ENCODE results near the gene LOXL1. TPM values are rescaled to one million over a fixed set of nuclear protein-coding genes. Genes with fewer than 3 reads are reported as not detected.

Gene LOXL1
- total RNA-seq, 5 donors from 2014 or later (not counting 1 experiment from before 2014, with no cell fraction given), result 1.4 to 4.8 (median 1.6) TPM

DNA sequence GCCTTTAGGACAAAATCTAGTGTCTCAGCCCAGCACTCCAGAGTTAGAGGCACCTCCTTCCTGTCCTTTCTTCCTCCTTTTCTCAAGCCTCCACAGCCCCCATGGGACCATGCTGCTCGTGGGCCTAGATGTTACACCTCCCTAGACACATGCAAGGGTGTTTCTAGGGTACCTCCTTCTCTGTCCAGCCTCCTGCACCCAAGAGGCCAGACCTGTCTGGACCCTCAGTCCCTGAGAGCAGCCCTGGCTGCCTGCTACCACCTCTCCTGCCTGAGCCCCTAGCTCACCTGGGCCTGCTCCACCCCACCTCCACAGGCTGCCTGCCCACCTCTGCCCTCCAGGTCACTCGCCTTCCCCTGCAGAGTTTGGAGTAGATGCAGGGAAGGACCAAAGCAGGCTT lies 5.2 kb downstream of the LOXL1 start:
- H3K36me3 ChIP-seq (ENCODE audit: control insufficient read depth in 2 of 2, extremely low read depth in 1 of 2, insufficient read depth in 1 of 2, low read length in 1 of 2), result no peaks in the 10 kb centered on the region
- no peak for ATAC-seq (replicated peaks in 1 of 4)
- 43% methylated on average over 1 of the region's 2 CpGs for WGBS (ENCODE audit: insufficient coverage)
- H3K27ac Mint-ChIP-seq, result peak overlapping the region in 1 of 2 donors; percentile 69
- no peaks in the 10 kb centered on the region for H3K9me3 ChIP-seq
- POLR2A ChIA-PET, result no interaction called here
- peaks cover 0 to 7% of the 10 kb centered on the region in 2 experiments for H3K27me3 ChIP-seq (replicated peaks in 1 of 2; ENCODE audit: control insufficient read depth in 2 of 2, extremely low read depth in 1 of 2, insufficient read depth in 2 of 2, low read length in 1 of 2)
- CTCF ChIA-PET, result no interaction called here
- peaks cover 22 to 46% (median 24%) of the 10 kb centered on the region in 3 donors for H3K4me1 Mint-ChIP-seq
- no peak overlapping the region for H3K4me3 Mint-ChIP-seq
- no peak overlapping the region for H3K27ac ChIP-seq (ENCODE audit: low read length)
- no peaks in the 10 kb centered on the region for H3K36me3 Mint-ChIP-seq
- H3K9me3 Mint-ChIP-seq, result no peaks in the 10 kb centered on the region
- DNase-seq, result no peak
- no peaks in the 10 kb centered on the region for H3K27me3 Mint-ChIP-seq
- peaks cover 3 to 28% of the 10 kb centered on the region in 2 experiments for H3K4me1 ChIP-seq (ENCODE audit: control insufficient read depth in 1 of 2, extremely low read depth in 1 of 2, insufficient read depth in 2 of 2, low read length in 2 of 2)
- no peak overlapping the region for H3K4me3 ChIP-seq (ENCODE audit: control insufficient read depth in 1 of 2, extremely low read depth in 1 of 2, low read length in 1 of 2)

DNA sequence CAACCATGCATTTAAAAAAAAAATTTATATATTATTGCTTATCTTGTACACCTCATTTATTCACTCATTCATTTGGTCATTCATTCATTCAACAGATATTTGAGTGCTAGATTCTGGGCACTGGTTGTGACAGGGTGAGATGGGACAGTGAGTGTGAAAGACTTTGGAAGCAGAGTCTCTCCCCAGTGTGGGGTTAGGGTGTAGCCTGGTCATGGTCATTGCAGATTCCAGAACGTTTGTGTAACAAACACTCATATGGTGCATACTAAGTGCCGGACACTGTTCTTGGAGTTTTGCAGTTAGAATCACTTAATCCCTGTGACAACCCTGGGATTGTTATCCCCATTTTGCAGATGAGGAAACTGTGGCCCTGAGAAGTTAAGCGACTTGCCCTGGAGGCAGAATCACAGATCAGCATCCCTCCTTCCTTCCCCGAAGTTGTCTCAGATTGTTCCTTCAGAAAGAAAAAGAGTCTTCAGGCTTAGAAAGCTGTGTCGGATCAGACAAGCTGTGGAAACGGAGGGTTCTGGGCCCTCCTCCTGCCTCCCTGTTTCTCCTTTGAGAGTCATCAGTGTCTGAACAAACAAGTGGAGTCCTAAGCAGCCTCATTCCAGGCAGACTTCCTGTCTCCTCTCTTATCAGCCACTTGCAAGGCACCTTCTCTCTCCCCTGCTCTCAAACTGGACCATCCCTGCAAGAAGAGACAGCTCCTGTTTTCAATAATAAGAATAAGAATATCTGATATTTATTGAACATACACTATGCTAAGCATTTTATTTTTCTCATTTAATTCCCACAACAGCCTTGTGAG lies 6.3 kb downstream of the LOXL1 start:
- H3K27me3 Mint-ChIP-seq, result no peaks in the 10 kb centered on the region
- H3K27ac ChIP-seq (ENCODE audit: low read length), result no peak overlapping the region
- no peak overlapping the region for H3K4me3 ChIP-seq (ENCODE audit: control insufficient read depth in 1 of 2, extremely low read depth in 1 of 2, low read length in 1 of 2)
- ATAC-seq (replicated peaks in 1 of 4) (no peak), DNase-seq (no peak)
- peak overlapping the region in 1 of 2 donors; percentile 41 for H3K27ac Mint-ChIP-seq
- no peaks in the 10 kb centered on the region for H3K9me3 ChIP-seq
- 81% methylated on average over 5 of the region's 6 CpGs for WGBS (ENCODE audit: insufficient coverage)
- H3K4me1 ChIP-seq (ENCODE audit: control insufficient read depth in 1 of 2, extremely low read depth in 1 of 2, insufficient read depth in 2 of 2, low read length in 2 of 2), result peaks cover 3 to 21% of the 10 kb centered on the region in 2 experiments
- H3K9me3 Mint-ChIP-seq, result no peaks in the 10 kb centered on the region
- CTCF ChIA-PET, result interaction anchor here (0.5 to 0.6 kb wide), 2 partner anchors 18 to 33 kb away, joined by 4 read pairs; no protein-coding TSS in a partner anchor
- POLR2A ChIA-PET, result no interaction called here
- H3K4me3 Mint-ChIP-seq, result no peak overlapping the region
- no peaks in the 10 kb centered on the region for H3K36me3 Mint-ChIP-seq
- peaks cover 0 to 7% of the 10 kb centered on the region in 2 experiments for H3K27me3 ChIP-seq (replicated peaks in 1 of 2; ENCODE audit: control insufficient read depth in 2 of 2, extremely low read depth in 1 of 2, insufficient read depth in 2 of 2, low read length in 1 of 2)
- no peaks in the 10 kb centered on the region for H3K36me3 ChIP-seq (ENCODE audit: control insufficient read depth in 2 of 2, extremely low read depth in 1 of 2, insufficient read depth in 1 of 2, low read length in 1 of 2)
- H3K4me1 Mint-ChIP-seq, result peaks cover 22 to 47% (median 24%) of the 10 kb centered on the region in 3 donors

- no peaks in the 10 kb centered on the region for H3K36me3 Mint-ChIP-seq
- H3K4me3 ChIP-seq (ENCODE audit: control insufficient read depth in 1 of 2, extremely low read depth in 1 of 2, low read length in 1 of 2), result no peak overlapping the region
- CTCF ChIA-PET, result interaction anchor here in 1 of 2 donors (0.8 kb wide), 1 partner anchor 17 kb away, joined by 3 read pairs; no protein-coding TSS in a partner anchor
- H3K4me1 ChIP-seq (ENCODE audit: control insufficient read depth in 1 of 2, extremely low read depth in 1 of 2, insufficient read depth in 2 of 2, low read length in 2 of 2), result peaks cover 0 to 8% of the 10 kb centered on the region in 2 experiments
- H3K36me3 ChIP-seq (ENCODE audit: control insufficient read depth in 2 of 2, extremely low read depth in 1 of 2, insufficient read depth in 1 of 2, low read length in 1 of 2), result no peaks in the 10 kb centered on the region
- 76% methylated on average over 3 of the region's 7 CpGs for WGBS (ENCODE audit: insufficient coverage)
- H3K4me3 Mint-ChIP-seq, result no peak overlapping the region
- no peaks in the 10 kb centered on the region for H3K9me3 Mint-ChIP-seq
- H3K9me3 ChIP-seq, result no peaks in the 10 kb centered on the region
- peak overlapping the region; percentile 65 to 71 for H3K27ac Mint-ChIP-seq
- no peak for DNase-seq
- peaks cover 0 to 7% of the 10 kb centered on the region in 2 experiments for H3K27me3 ChIP-seq (replicated peaks in 1 of 2; ENCODE audit: control insufficient read depth in 2 of 2, extremely low read depth in 1 of 2, insufficient read depth in 2 of 2, low read length in 1 of 2)
- no peaks in the 10 kb centered on the region for H3K27me3 Mint-ChIP-seq
- POLR2A ChIA-PET, result no interaction called here
- ATAC-seq (replicated peaks in 1 of 4), result peak in 2 of 4 experiments; percentile 42 to 65
- H3K4me1 Mint-ChIP-seq, result peaks cover 10 to 36% (median 11%) of the 10 kb centered on the region in 3 donors
- H3K27ac ChIP-seq (ENCODE audit: low read length), result no peak overlapping the region
Observed at GRCh38 chr15:73934281-73934680, 8.0 kb downstream of the LOXL1 start.

GRCh38 chr15:73935547-73935946 lies 9.3 kb downstream of the LOXL1 start:
- no peaks in the 10 kb centered on the region for H3K36me3 Mint-ChIP-seq
- no peak overlapping the region for H3K4me3 Mint-ChIP-seq
- peaks cover 0 to 7% of the 10 kb centered on the region in 2 experiments for H3K27me3 ChIP-seq (replicated peaks in 1 of 2; ENCODE audit: control insufficient read depth in 2 of 2, extremely low read depth in 1 of 2, insufficient read depth in 2 of 2, low read length in 1 of 2)
- DNase-seq, result no peak
- no peaks in the 10 kb centered on the region for H3K27me3 Mint-ChIP-seq
- no peaks in the 10 kb centered on the region for H3K9me3 Mint-ChIP-seq
- CTCF ChIA-PET, result interaction anchor here in 1 of 2 donors (0.6 kb wide), 1 partner anchor 13 kb away, joined by 4 read pairs; no protein-coding TSS in a partner anchor
- POLR2A ChIA-PET, result interaction anchor here in 1 of 2 donors (0.6 kb wide), 1 partner anchor 19 kb away, joined by 3 read pairs; no protein-coding TSS in a partner anchor
- WGBS (ENCODE audit: insufficient coverage), result 73% methylated on average over 3 of the region's 4 CpGs
- ATAC-seq (replicated peaks in 1 of 4), result no peak
- peak overlapping the region in 1 of 2 donors; percentile 78 for H3K27ac Mint-ChIP-seq
- peaks cover 8 to 41% (median 13%) of the 10 kb centered on the region in 3 donors for H3K4me1 Mint-ChIP-seq
- no peak overlapping the region for H3K4me3 ChIP-seq (ENCODE audit: control insufficient read depth in 1 of 2, extremely low read depth in 1 of 2, low read length in 1 of 2)
- H3K4me1 ChIP-seq (ENCODE audit: control insufficient read depth in 1 of 2, extremely low read depth in 1 of 2, insufficient read depth in 2 of 2, low read length in 2 of 2), result peaks cover 0 to 7% of the 10 kb centered on the region in 2 experiments
- H3K36me3 ChIP-seq (ENCODE audit: control insufficient read depth in 2 of 2, extremely low read depth in 1 of 2, insufficient read depth in 1 of 2, low read length in 1 of 2), result no peaks in the 10 kb centered on the region
- H3K27ac ChIP-seq (ENCODE audit: low read length), result no peak overlapping the region
- no peaks in the 10 kb centered on the region for H3K9me3 ChIP-seq

- no peak overlapping the region for H3K4me3 Mint-ChIP-seq
- CTCF ChIA-PET, result interaction anchor here (0.6 to 0.9 kb wide), 2 partner anchors 13 to 28 kb away, joined by 3 to 4 read pairs; no protein-coding TSS in a partner anchor
- POLR2A ChIA-PET, result interaction anchor here in 1 of 2 donors (0.6 kb wide), 1 partner anchor 20 kb away, joined by 3 read pairs; no protein-coding TSS in a partner anchor
- peak overlapping the region in 1 of 2 donors; percentile 2 for H3K27ac Mint-ChIP-seq
- peaks cover 8 to 40% (median 15%) of the 10 kb centered on the region in 3 donors for H3K4me1 Mint-ChIP-seq
- Histone ChIP-seq H3K4me3 (ENCODE audit: control insufficient read depth in 1 of 2, extremely low read depth in 1 of 2, low read length in 1 of 2) (no peak overlapping the region), H3K27ac (ENCODE audit: low read length) (no peak overlapping the region), H3K4me1 (ENCODE audit: control insufficient read depth in 1 of 2, extremely low read depth in 1 of 2, insufficient read depth in 2 of 2, low read length in 2 of 2) (peaks cover 0 to 8% of the 10 kb centered on the region in 2 experiments), H3K27me3 (replicated peaks in 1 of 2; ENCODE audit: control insufficient read depth in 2 of 2, extremely low read depth in 1 of 2, insufficient read depth in 2 of 2, low read length in 1 of 2) (peaks cover 0 to 7% of the 10 kb centered on the region in 2 experiments), H3K36me3 (ENCODE audit: control insufficient read depth in 2 of 2, extremely low read depth in 1 of 2, insufficient read depth in 1 of 2, low read length in 1 of 2) (no peaks in the 10 kb centered on the region), H3K9me3 (no peaks in the 10 kb centered on the region)
- no peaks in the 10 kb centered on the region for H3K36me3 Mint-ChIP-seq
- WGBS (ENCODE audit: insufficient coverage), result 100% methylated on average over 1 of the region's 5 CpGs
- no peak for DNase-seq
- no peaks in the 10 kb centered on the region for H3K9me3 Mint-ChIP-seq
- no peak for ATAC-seq (replicated peaks in 1 of 4)
- H3K27me3 Mint-ChIP-seq, result no peaks in the 10 kb centered on the region
Observed at GRCh38 chr15:73936181-73936580, 9.9 kb downstream of the LOXL1 start.

DNA sequence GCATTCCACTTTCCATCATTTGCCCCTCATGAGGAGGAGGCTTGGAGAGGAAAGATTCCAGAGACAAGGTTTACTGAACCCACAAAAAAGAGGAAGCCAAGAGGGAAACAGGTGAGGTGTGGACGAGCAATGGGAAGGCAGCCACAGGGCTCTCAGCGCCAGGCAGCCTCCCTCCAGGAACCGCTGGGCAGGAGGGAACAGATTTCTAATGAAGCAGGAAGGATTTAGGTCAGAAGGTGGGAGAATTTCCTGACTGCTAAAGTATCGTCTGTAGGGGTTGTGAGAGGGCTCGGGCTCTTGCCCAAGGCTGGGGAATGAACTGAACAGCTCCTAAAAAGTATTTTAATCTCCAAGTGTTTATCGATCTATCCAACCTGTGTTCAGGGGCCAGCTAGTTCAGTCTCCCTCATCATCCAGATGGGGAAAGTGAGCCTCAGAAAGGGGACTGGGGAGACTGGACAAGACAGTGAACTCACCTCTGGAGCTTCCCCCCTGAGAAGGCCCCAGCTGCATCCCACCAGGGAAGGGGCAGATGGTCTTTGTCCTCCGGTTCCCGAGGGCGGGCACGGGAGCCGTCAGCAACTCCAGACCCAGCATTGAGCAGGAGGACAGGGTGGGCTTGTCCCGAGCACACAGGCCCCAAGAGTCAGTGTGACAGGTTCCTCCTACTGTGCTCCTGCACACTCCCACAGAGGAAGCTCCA lies 10.5 kb downstream of the LOXL1 start:
- POLR2A ChIA-PET, result no interaction called here
- no peaks in the 10 kb centered on the region for H3K9me3 ChIP-seq
- Mint-ChIP-seq H3K27me3 (no peaks in the 10 kb centered on the region), H3K4me3 (no peak overlapping the region), H3K9me3 (no peaks in the 10 kb centered on the region), H3K27ac (peak overlapping the region in 1 of 2 donors; percentile 2), H3K4me1 (peaks cover 11 to 39% (median 20%) of the 10 kb centered on the region in 3 donors), H3K36me3 (no peaks in the 10 kb centered on the region)
- H3K4me1 ChIP-seq (ENCODE audit: control insufficient read depth in 1 of 2, extremely low read depth in 1 of 2, insufficient read depth in 2 of 2, low read length in 2 of 2), result peaks cover 0 to 13% of the 10 kb centered on the region in 2 experiments
- WGBS (ENCODE audit: insufficient coverage), result 69% methylated on average over 9 of the region's 12 CpGs
- no peak overlapping the region for H3K27ac ChIP-seq (ENCODE audit: low read length)
- ATAC-seq (replicated peaks in 1 of 4) (no peak), DNase-seq (no peak)
- peaks cover 0 to 3% of the 10 kb centered on the region in 2 experiments for H3K27me3 ChIP-seq (replicated peaks in 1 of 2; ENCODE audit: control insufficient read depth in 2 of 2, extremely low read depth in 1 of 2, insufficient read depth in 2 of 2, low read length in 1 of 2)
- CTCF ChIA-PET, result interaction anchor here in 1 of 2 donors (0.9 kb wide), 1 partner anchor 29 kb away, joined by 3 read pairs; no protein-coding TSS in a partner anchor
- no peaks in the 10 kb centered on the region for H3K36me3 ChIP-seq (ENCODE audit: control insufficient read depth in 2 of 2, extremely low read depth in 1 of 2, insufficient read depth in 1 of 2, low read length in 1 of 2)
- no peak overlapping the region for H3K4me3 ChIP-seq (ENCODE audit: control insufficient read depth in 1 of 2, extremely low read depth in 1 of 2, low read length in 1 of 2)
